ENCODE data around the gene MINDY4. TPM values are rescaled to one million over a fixed set of nuclear protein-coding genes. Genes with fewer than 3 reads are reported as not detected.

Gene MINDY4
- total RNA-seq, 1 donor: 13.2 TPM

DNA sequence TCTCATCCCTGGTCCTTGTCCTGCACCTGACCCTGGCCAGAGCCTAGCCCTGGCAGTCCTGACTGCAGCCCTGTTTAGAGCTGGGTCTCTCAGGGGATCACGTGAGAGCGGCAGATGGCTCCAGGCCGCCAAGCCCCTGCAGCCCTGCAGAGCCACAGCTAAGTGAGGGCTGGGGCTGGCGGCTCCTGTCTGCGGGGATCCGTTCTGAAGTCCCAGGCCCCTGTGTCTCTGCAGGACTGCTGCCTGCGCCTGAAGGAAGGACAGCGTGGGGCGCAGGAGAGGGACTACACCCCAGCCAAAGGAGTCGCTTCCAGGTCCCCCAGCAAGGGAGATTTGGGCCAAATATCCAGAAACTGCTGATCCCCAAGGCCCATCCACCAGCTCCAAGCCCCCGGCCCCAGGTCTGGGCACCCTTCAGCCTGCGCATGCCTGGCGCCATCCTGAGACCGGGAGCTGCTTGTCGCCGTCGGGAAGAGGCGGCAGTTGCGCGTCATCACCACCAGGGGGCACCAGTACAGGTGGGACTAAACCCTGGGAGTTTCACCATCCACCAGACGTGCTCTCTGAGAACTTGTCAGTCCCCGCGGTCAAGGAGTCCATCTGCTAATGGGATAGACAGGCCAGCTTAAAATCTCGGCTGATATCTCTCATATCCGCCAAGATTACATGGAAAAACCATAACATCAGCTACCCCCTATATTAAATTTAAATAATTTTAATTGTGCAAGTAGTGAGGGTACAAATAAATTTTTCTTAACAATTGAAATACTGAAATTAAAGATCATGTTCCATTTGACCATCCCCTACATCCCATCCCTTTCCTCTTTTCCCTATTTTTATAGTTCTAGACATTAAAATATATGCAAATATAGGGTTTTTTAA is 167.5 kb downstream of the MINDY4 start:
- DNase-seq (ENCODE audit: low read depth): peak; percentile 66
- TF ChIP-seq CTCF (IDR thresholded peaks at IDR 0.05; ENCODE audit: insufficient read depth, low read length): peak; percentile 99
- peak overlapping the region; percentile 3 for H3K4me3 ChIP-seq (ENCODE audit: low read depth, low read length)

- DNase-seq (ENCODE audit: low read depth): no peak
- no peak overlapping the region for H3K4me3 ChIP-seq (ENCODE audit: low read depth, low read length)
- TF ChIP-seq CTCF (IDR thresholded peaks at IDR 0.05; ENCODE audit: insufficient read depth, low read length): no peak
These were observed 170.5 kb downstream of the MINDY4 start for GRCh38 chr7:30941582-30942323.

Other genes with a start within 250 kb of the MINDY4 start
- gene GARS1, start 176.5 kb upstream of the MINDY4 start, total RNA-seq (ENCODE audit: low replicate concordance): 298 and 452 TPM in 2 replicates
- not detected in 2 replicates for gene CRHR2, start 89.0 kb upstream of the MINDY4 start, total RNA-seq (ENCODE audit: low replicate concordance)
- 2.5 and 219 TPM in 2 replicates for gene INMT, start 19.3 kb upstream of the MINDY4 start, total RNA-seq (ENCODE audit: low replicate concordance)
- 2.8 and 4.5 TPM in 2 replicates for gene AQP1, start 140.4 kb downstream of the MINDY4 start, total RNA-seq (ENCODE audit: low replicate concordance)
- not detected in 2 replicates for gene GHRHR, start 192.5 kb downstream of the MINDY4 start, total RNA-seq (ENCODE audit: low replicate concordance)